Uterus (tissue), 2 donors: Measurements from ENCODE around the gene GLYATL1B.

Experiments
- POLR2A ChIP-seq, 2 donors: fragments of 450-650 bp; IDR thresholded peaks; one replicate each; pipeline ENCODE4 v1.6.1; 2016; ENCODE audit warnings: antibody characterized with exemption in 2 of 2, mild to moderate bottlenecking in 1 of 2, moderate library complexity in 1 of 2
- TF ChIP-seq, protein P1 (sequence below), 4 experiments: fragments of 200-600 bp in 2 of 4; fragments of 450-650 bp in 2 of 4; sonication (generic) in 2 of 4; IDR thresholded peaks; one replicate each; pipeline ENCODE4 v1.5.1; 2016 to 2019; ENCODE audit warnings: antibody characterized with exemption in 4 of 4, mild to moderate bottlenecking in 2 of 4, moderate library complexity in 1 of 4

DNA sequence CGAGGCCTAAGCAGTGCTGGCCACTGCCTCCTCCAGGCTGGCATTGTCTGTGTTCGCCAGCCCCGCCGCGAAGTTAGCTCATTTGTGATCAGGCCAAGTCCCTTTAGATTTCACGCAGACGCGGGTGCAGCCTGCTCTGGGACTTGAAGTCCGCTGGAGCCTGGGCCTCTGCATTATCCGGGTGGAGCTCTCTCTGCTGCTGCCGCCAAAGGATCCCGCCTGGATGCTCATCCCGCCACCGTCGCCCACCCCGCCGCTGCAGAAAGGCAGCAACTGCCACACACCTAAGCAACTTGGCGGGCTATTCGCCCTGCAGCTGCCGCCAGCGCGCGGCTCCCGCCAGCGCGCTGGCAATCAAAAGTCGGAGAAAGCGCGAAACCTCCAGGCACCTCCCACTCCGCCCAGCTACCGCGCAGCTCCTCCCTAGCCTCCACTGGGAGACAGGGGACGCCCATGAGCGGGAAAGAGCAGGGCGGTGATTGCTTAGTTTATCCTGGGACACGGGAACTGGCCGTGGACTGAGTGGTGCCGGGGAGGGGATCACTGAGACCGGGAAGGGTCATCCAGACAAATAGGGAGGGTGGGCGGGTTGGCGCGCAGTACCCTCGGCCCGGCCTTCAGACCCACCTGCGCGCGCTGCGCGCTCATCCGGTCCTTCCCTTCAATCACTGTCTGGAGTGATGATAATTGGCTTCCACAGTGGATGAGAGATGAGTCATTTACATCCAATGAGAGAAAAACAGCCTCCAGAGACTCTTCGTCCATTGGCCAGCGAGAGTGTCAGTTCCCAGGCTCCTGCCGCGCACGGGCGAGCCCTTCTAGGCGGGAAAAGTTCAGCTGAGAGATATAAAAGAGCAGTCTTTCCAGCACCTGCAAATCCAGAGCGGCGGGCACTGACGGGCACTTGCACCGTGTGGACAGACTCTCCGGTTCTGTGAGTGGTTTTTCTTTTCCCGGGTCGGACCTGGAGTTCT is 20.5 kb downstream of the GLYATL1B start, which contains the start of gene FAM111B:
- TF ChIP-seq, protein P1, sequence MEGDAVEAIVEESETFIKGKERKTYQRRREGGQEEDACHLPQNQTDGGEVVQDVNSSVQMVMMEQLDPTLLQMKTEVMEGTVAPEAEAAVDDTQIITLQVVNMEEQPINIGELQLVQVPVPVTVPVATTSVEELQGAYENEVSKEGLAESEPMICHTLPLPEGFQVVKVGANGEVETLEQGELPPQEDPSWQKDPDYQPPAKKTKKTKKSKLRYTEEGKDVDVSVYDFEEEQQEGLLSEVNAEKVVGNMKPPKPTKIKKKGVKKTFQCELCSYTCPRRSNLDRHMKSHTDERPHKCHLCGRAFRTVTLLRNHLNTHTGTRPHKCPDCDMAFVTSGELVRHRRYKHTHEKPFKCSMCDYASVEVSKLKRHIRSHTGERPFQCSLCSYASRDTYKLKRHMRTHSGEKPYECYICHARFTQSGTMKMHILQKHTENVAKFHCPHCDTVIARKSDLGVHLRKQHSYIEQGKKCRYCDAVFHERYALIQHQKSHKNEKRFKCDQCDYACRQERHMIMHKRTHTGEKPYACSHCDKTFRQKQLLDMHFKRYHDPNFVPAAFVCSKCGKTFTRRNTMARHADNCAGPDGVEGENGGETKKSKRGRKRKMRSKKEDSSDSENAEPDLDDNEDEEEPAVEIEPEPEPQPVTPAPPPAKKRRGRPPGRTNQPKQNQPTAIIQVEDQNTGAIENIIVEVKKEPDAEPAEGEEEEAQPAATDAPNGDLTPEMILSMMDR (IDR thresholded peaks at IDR 0.05) = peak in 1 of 4 experiments; percentile 19
- TF ChIP-seq POLR2A (IDR thresholded peaks at IDR 0.05) = no peak
